SJSA1 (cell line): ENCODE results near the gene GNB1. TPM values are rescaled to one million over a fixed set of nuclear protein-coding genes. Genes with fewer than 3 reads are reported as not detected.
"Not testable (repeated sequence)": the region's sequence is repeated elsewhere in the genome, so short reads cannot be mapped to it uniquely, and the experiment has no call there.

ENCODE experiments used
- DNase-seq, 2 experiments: peaks; one replicate each; pipeline ENCODE4 v3.0.0-alpha.2; 2015 to 2020; ENCODE audit warnings: low spot score in 2 of 2, low read depth in 1 of 2
- H3K27ac ChIP-seq: fragments of 250-450 bp; sonication (Bioruptor Pico); 2 replicates; pipeline ENCODE4 v1.5.1; 2020; ENCODE audit warnings: mild to moderate bottlenecking, moderate library complexity
- H3K27me3 ChIP-seq: fragments of 250-450 bp; sonication (Bioruptor Pico); replicated peaks from 2 replicates; pipeline ENCODE4 v1.5.1; 2020; ENCODE audit warnings: mild to moderate bottlenecking, moderate library complexity
- H3K36me3 ChIP-seq: fragments of 250-450 bp; sonication (Bioruptor Pico); 2 replicates; pipeline ENCODE4 v1.5.1; 2020; ENCODE audit warnings: mild to moderate bottlenecking
- H3K4me1 ChIP-seq: fragments of 250-450 bp; sonication (Bioruptor Pico); replicated peaks from 2 replicates; pipeline ENCODE4 v1.6.1; 2021; ENCODE audit warnings: mild to moderate bottlenecking
- H3K4me3 ChIP-seq: fragments of 250-450 bp; sonication (Bioruptor Pico); 2 replicates; pipeline ENCODE4 v1.5.1; 2020; ENCODE audit warnings: mild to moderate bottlenecking
- H3K9me3 ChIP-seq: fragments of 250-450 bp; sonication (Bioruptor Pico); replicated peaks from 2 replicates; pipeline ENCODE4 v1.5.1; 2020; ENCODE audit warnings: mild to moderate bottlenecking
- total RNA-seq: library from RNA; depleted of rRNA; stranded (reverse); fragments of >200 nt; shearing (Covaris generic); gene quantifications from 2 replicates; pipeline ENCODE4 v1.2.3, GENCODE V29; 2014; rRNA removed

Gene GNB1
- total RNA-seq, 1 experiment from 2014 or later = 98.9 TPM

DNA sequence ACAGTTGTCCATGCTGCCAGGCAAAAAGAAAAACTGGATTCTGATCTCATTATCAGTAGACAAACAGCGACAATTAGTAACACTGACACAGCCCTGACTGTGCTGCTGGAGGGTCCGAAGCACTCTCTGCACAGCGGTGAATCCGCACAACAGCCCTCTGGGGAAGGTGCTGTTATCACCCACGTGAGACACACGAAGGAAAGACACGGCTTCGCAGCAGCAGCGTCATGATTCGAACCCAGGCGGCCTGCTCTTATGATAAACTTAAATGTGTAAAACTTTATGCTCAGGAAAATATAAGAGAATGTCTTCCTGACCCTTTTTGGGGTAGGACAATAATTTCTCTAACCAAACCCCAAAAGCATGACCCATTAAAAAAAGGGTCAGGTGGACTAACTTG lies 148.4 kb downstream of the GNB1 start:
- H3K27me3 ChIP-seq, H3K9me3 ChIP-seq, H3K4me3 ChIP-seq, H3K27ac ChIP-seq, H3K36me3 ChIP-seq, DNase-seq: not testable (repeated sequence)
- peaks cover 13% of the 10 kb centered on the region for H3K4me1 ChIP-seq

DNA sequence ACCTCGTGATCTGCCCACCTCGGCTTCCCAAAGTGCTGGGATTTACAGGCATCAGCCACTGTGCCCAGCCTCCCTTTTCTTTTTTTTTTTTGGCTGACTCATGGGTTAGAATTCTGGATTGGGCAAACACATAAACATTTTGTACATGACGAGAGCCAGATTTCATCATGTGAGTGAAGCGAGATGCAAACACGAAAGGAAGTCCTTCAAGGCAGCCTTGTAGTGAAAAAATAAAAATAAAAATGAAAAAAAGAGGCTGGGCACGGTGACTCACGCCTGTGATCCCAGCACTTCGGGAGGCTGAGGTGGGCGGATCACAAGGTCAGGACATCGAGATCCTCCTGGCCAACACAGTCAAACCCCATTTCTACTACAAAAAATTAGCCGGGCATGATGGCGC lies 149.9 kb downstream of the GNB1 start:
- H3K4me1 ChIP-seq = peaks cover 13% of the 10 kb centered on the region
- peak; percentile 82 to 96 for DNase-seq
- H3K27ac ChIP-seq = peak overlapping the region; percentile 97
- H3K9me3 ChIP-seq, H3K27me3 ChIP-seq, H3K36me3 ChIP-seq, H3K4me3 ChIP-seq: not testable (repeated sequence)

DNA sequence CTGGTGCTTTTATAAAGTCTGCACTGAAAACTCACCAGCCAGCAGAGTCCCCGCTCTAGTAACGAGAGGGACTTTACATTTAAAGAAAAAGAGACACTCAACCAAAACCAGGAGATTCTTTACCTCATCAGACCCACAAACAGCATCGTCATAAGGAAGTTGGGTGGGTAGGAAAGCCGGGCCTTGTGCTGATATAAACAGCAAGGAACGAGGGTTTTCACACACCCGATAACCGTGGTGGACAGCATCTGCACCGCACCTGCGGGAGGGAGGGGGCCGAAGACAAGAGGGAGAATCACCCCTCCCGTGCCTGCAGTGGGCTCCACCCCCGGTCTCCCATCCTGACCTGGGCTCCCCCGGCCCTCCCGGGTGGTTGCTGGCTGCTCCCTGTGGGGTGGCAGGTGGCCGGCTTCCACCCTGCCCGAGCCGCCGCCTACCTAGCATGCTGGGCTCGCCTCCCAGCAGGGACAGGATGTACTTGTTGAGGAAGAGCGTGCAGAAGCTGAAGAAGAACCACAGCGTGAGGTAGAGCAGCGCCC lies 152.0 kb downstream of the GNB1 start:
- H3K4me3 ChIP-seq, H3K9me3 ChIP-seq, DNase-seq, H3K36me3 ChIP-seq, H3K27me3 ChIP-seq, H3K27ac ChIP-seq: not testable (repeated sequence)
- H3K4me1 ChIP-seq = peaks cover 13% of the 10 kb centered on the region

DNA sequence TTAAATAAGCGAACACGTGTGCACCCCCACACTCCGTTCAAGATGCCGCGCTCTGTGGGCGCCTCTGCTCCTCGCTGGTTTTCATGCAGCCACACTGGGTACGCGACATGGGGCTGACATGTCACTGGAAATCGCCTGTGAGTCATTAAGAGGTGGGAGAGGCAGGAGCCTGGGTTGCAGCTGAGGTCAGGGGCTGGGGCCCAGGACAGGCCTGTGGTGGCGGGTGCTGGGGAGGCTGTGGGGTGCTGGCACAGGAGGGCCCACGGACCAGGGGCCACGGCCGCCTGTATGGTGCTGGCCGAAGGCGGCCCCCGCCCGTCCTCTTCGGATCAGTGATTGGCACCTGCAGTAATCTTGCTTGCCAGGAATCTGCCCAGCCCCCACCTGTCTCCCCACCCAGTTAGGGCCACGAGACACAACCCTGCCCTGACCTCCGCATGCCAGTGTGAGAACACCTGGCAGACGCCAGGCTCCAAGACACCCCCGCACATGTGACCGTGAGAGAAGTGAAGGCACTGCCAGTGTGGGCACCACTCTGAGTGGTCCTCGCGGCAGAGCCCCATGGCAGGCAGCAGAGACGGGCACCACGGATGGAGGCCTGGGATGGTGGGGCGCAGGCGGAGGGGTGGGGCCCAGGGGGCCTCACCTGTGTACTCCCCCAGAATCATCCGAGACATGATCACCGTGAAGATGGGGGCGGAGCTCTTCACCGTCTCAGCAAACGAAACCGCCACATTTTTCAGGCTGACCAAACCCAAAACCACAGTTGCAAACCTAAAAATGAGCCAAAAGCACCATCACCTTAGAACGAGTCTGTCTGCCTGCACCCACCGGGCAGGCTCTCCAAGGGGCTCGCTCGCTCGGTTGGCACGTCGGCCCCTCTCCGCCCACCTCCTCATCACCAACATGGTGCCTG lies 153.0 kb downstream of the GNB1 start:
- H3K4me3 ChIP-seq, DNase-seq: not testable (repeated sequence)
- peaks cover 13% of the 10 kb centered on the region for H3K4me1 ChIP-seq

More for the DNA sequence above, 153.0 kb downstream of the GNB1 start:
- not testable (repeated sequence) for H3K27me3 ChIP-seq, H3K36me3 ChIP-seq, H3K9me3 ChIP-seq, H3K27ac ChIP-seq

Other genes starting within 250 kb of the GNB1 start
- 14.8 and 23.8 TPM in 2 replicates for gene CDK11B, start 232.1 kb downstream of the GNB1 start, total RNA-seq
- gene SLC35E2B, start 198.3 kb downstream of the GNB1 start, total RNA-seq = 8.9 and 13.1 TPM in 2 replicates
- gene CDK11A, start 166.7 kb downstream of the GNB1 start, total RNA-seq = 11.8 and 22.6 TPM in 2 replicates
- gene NADK, start 112.6 kb downstream of the GNB1 start, total RNA-seq = 50.4 and 62.1 TPM in 2 replicates
- gene CALML6, start 24.2 kb upstream of the GNB1 start, total RNA-seq = 0.41 TPM in 1 of 2 replicates, not detected in the other
- 0.87 TPM in 1 of 2 replicates, not detected in the other for gene TMEM52, start 28.2 kb upstream of the GNB1 start, total RNA-seq
- gene CFAP74, start 112.7 kb upstream of the GNB1 start, total RNA-seq = not detected in 2 replicates
- not detected in 2 replicates for gene GABRD, start 128.3 kb upstream of the GNB1 start, total RNA-seq
- gene PRKCZ, start 159.3 kb upstream of the GNB1 start, total RNA-seq = 0.58 and 6.9 TPM in 2 replicates